GM12878 (cell line): ENCODE data around the gene PPP6R2. TPM values are rescaled to one million over a fixed set of nuclear protein-coding genes. Genes with fewer than 3 reads are reported as not detected.

Experiments
- HDAC2 ChIP-seq: fragments of 200-600 bp; sonication (generic); IDR thresholded peaks from 2 replicates; pipeline ENCODE4 v1.6.1; 2017
- RAD21 ChIP-seq: IDR thresholded peaks from 2 replicates; pipeline ENCODE4 v1.6.1; 2011; ENCODE audit warnings: mild to moderate bottlenecking, low read depth, low read length, moderate library complexity; ENCODE audit not compliant: insufficient read depth
- REST ChIP-seq: IDR thresholded peaks from 2 replicates; pipeline ENCODE4 v1.6.1; 2012; ENCODE audit warnings: mild to moderate bottlenecking, low read depth, low read length
- SIN3A ChIP-seq: IDR thresholded peaks from 2 replicates; pipeline ENCODE4 v1.6.1; 2012; ENCODE audit warnings: low read depth, low read length, improper control_type of control experiment
- SMARCA5 ChIP-seq: fragments of 450-650 bp; IDR thresholded peaks from 2 replicates; pipeline ENCODE4 v1.6.1; 2017; ENCODE audit warnings: mild to moderate bottlenecking
- SMC3 ChIP-seq: IDR thresholded peaks from 2 replicates; pipeline ENCODE4 v1.6.1; 2011; ENCODE audit warnings: low read length, improper control_type of control experiment, borderline replicate concordance
- USF2 ChIP-seq: IDR thresholded peaks from 2 replicates; pipeline ENCODE4 v1.6.1; 2011; ENCODE audit warnings: low read depth, low read length, improper control_type of control experiment, borderline replicate concordance
- polyA plus RNA-seq, 11 experiments: library from polyadenylated mRNA; depleted of rRNA in 4 of 11; unstranded in 6 of 11; stranded (reverse) in 5 of 11; fragments of >200 nt; fragmentation: Nextera tagmentation in 4 of 11; fragmentation: Illumina TruSeq in 1 of 11; extraction: Ambion mirVana in 4 of 11; extraction: Trizol in 1 of 11; gene quantifications; 1 replicate in 1 of 11; 2 replicates in 10 of 11; pipeline versions ENCODE4 v1.2.1 to v1.2.3, GENCODE V29; 2011 to 2016; ENCODE audit warnings: inconsistent platforms in 2 of 11, missing spikeins in 2 of 11, low read depth in 1 of 11
- total RNA-seq, 4 experiments: library from RNA; depleted of rRNA in 3 of 4; stranded (reverse); fragments of >200 nt in 3 of 4; fragmentation: Illumina TruSeq in 1 of 4; extraction: Trizol in 1 of 4; gene quantifications; 2 replicates each; pipeline versions ENCODE4 v1.2.1 to v1.2.3, GENCODE V29; 2013 to 2021

The PPP6R2 gene
- total and polyA plus RNA-seq, 10 of the 15 experiments (the other 5 are each of a cell fraction or from before 2014, with no cell fraction given), result 0.29 to 52.6 (median 25.4) TPM

- TF ChIP-seq REST, result no peak
- TF ChIP-seq RAD21, result peak; percentile 41
- no peak for TF ChIP-seq HDAC2
- peak; percentile 33; the same call in 1 of the 2 replicates for TF ChIP-seq SMC3
- TF ChIP-seq USF2, result no peak
- 0 out of 2 replicates have a peak, but pooled peaks have one; percentile 21 for TF ChIP-seq SIN3A
- TF ChIP-seq SMARCA5, result peak; percentile 55; the same call in 1 of the 2 replicates
- TF ChIP-seq, all 136 proteins: peak for 7
These were observed 130.0 kb downstream of the PPP6R2 start (continued) for GRCh38 chr22:50473088-50473487.
